ENCODE data around the gene ATAD2B. TPM values are rescaled to one million over a fixed set of nuclear protein-coding genes. Genes with fewer than 3 reads are reported as not detected.

Gene ATAD2B
- total and polyA plus RNA-seq, 2 of the 4 experiments (the other 2 are of a cell fraction): 1.5 to 5.0 TPM

DNA sequence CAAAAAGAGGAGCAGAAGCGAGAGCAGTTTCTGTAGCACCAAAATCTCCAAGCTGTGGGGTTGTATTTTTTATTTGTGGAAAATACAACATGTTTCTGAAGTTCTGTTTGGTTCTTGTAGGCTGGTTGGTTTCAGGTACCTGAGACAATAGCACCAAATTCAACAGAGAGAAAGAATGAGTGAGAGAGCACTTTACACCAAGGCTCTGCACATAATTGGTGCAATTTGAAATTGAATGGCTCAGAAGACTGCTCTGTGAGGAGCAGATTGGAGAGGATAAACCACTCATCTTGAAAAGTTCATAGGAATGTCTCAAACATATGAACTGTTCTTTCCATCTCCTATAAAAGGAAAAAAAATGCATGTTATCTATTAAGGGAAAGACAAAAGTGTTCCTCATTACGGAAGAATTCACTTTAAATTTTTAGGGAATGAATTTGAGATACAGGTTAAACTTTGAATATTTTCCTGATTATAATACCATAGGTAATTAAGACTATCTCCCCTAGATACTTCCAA, 175.1 kb downstream of the ATAD2B start:
- Histone ChIP-seq H3K9me3 (ENCODE audit: control insufficient read depth, insufficient read depth, low read length) (no peaks in the 10 kb centered on the region), H3K4me1 (ENCODE audit: control insufficient read depth, insufficient read depth, low read length) (peaks cover 9% of the 10 kb centered on the region), H3K18ac (ENCODE audit: low read depth, low read length) (peak overlapping the region; percentile 65; the same call in 1 of the 2 replicates), H2BK15ac (ENCODE audit: low read depth, low read length) (0 out of 3 replicates have a peak overlapping the region, but pooled peaks have one; percentile 7), H3K27me3 (ENCODE audit: control insufficient read depth, insufficient read depth, low read length) (no peaks in the 10 kb centered on the region), H4K8ac (ENCODE audit: low read depth in 2 of 2, low read length in 2 of 2) (peak overlapping the region; percentile 63 to 91; a peak in 2 of 4 replicates), H3K27ac (ENCODE audit: insufficient read depth, low read length) (no peak overlapping the region), H4K91ac (ENCODE audit: insufficient read depth, low read depth, low read length) (peak overlapping the region; percentile 68; the same call in 1 of the 2 replicates), H3K4me2 (ENCODE audit: low read depth, low read length) (peak overlapping the region; percentile 27; the same call in 1 of the 2 replicates), H2AK5ac (ENCODE audit: low read depth, low read length) (0 out of 2 replicates have a peak overlapping the region, but pooled peaks have one; percentile 0), H3K56ac (ENCODE audit: extremely low read depth, insufficient read depth, low read length) (no peak overlapping the region; the same call in 1 of the 2 replicates), H3K23ac (ENCODE audit: low read depth, low read length) (no peak overlapping the region; the same call in 1 of the 2 replicates), H2BK5ac (ENCODE audit: low read depth, low read length, poor library complexity, severe bottlenecking) (peak overlapping the region; percentile 85), H3K9ac (ENCODE audit: low read depth, low read length) (peak overlapping the region; percentile 19; the same call in 1 of the 2 replicates), H4K5ac (ENCODE audit: low read depth, low read length) (peak overlapping the region; percentile 69; the same call in 1 of the 2 replicates), H3K36me3 (ENCODE audit: control insufficient read depth, insufficient read depth, low read length) (peaks cover 3% of the 10 kb centered on the region), H3K4ac (ENCODE audit: low read depth, low read length) (peak overlapping the region; percentile 72), H4K20me1 (ENCODE audit: insufficient read depth, low read length) (no peaks in the 10 kb centered on the region), H3K79me1 (ENCODE audit: low read depth in 1 of 2, low read length in 2 of 2) (peaks cover 0 to 3% of the 10 kb centered on the region in 2 experiments; a peak in 2 of 4 replicates), H3K9me1 (ENCODE audit: insufficient read depth, low read length) (peaks cover 5% of the 10 kb centered on the region), H2BK20ac (ENCODE audit: low read depth, low read length) (peak overlapping the region; percentile 27; the same call in 1 of the 2 replicates), H2BK120ac (ENCODE audit: low read depth, low read length) (peak overlapping the region; percentile 85; the same call in 1 of the 2 replicates), H2AK9ac (replicated peaks; ENCODE audit: low read depth, low read length, poor library complexity) (no peak overlapping the region), H2AFZ (replicated peaks; ENCODE audit: low read length, poor library complexity) (no peak overlapping the region), H3K4me3 (ENCODE audit: insufficient read depth, low read depth, low read length) (no peak overlapping the region), H3K14ac (replicated peaks; ENCODE audit: low read depth, low read length) (no peak overlapping the region)
- ATAC-seq (ENCODE audit: low read depth) (no peak), DNase-seq (no peak)
- POLR2A ChIA-PET (ENCODE audit: unreplicated experiment): no interaction called here
- in situ Hi-C loops (cut with MboI; ENCODE audit: low sequenced_read_pairs): loop anchor here (25.0 kb wide), 1 partner anchor 365 kb away; the partner anchor contains the start of gene KLHL29
- WGBS, 2 experiments (ENCODE audit: extremely low coverage in 2 of 2, insufficient read length in 1 of 2): no CpG with 5 or more reads among the region's 2 CpGs
- intact Hi-C loops (cut with micrococcal nuclease): loop anchor here (10.0 kb wide), 1 partner anchor 267 kb away; no protein-coding TSS in a partner anchor
- dilution Hi-C loops (cut with HindIII; ENCODE audit: low sequenced_read_pairs, unreplicated experiment): no loop called here
- BruUV-seq (replicated peaks): no TSS peak
- CTCF ChIA-PET: interaction anchor here (0.6 kb wide), 1 partner anchor 94 kb away, joined by 3 read pairs; no protein-coding TSS in a partner anchor
- TF ChIP-seq MAZ (IDR thresholded peaks at IDR 0.05; ENCODE audit: borderline replicate concordance, low read depth, low read length) (no peak), RAD21 (IDR thresholded peaks at IDR 0.05; ENCODE audit: low read length) (no peak), MAFK (IDR thresholded peaks at IDR 0.05; ENCODE audit: low read depth, low read length) (no peak), MXI1 (IDR thresholded peaks at IDR 0.05; ENCODE audit: borderline replicate concordance, low read depth, low read length) (no peak), CEBPB (IDR thresholded peaks at IDR 0.05; ENCODE audit: low read depth, low read length) (no peak), SMC3 (IDR thresholded peaks at IDR 0.05; ENCODE audit: low read depth, low read length) (no peak), RFX5 (IDR thresholded peaks at IDR 0.05; ENCODE audit: low read depth, low read length) (no peak)
- TF ChIP-seq, protein P1, sequence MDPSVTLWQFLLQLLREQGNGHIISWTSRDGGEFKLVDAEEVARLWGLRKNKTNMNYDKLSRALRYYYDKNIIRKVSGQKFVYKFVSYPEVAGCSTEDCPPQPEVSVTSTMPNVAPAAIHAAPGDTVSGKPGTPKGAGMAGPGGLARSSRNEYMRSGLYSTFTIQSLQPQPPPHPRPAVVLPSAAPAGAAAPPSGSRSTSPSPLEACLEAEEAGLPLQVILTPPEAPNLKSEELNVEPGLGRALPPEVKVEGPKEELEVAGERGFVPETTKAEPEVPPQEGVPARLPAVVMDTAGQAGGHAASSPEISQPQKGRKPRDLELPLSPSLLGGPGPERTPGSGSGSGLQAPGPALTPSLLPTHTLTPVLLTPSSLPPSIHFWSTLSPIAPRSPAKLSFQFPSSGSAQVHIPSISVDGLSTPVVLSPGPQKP (IDR thresholded peaks at IDR 0.05; ENCODE audit: borderline replicate concordance, low read depth, low read length): no peak
- TF ChIP-seq, protein P2, sequence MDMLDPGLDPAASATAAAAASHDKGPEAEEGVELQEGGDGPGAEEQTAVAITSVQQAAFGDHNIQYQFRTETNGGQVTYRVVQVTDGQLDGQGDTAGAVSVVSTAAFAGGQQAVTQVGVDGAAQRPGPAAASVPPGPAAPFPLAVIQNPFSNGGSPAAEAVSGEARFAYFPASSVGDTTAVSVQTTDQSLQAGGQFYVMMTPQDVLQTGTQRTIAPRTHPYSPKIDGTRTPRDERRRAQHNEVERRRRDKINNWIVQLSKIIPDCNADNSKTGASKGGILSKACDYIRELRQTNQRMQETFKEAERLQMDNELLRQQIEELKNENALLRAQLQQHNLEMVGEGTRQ (IDR thresholded peaks at IDR 0.05; ENCODE audit: low read depth, low read length): no peak
